Stimulated activated naive CD8-positive, alpha-beta T cell treated with anti-CD3 and anti-CD28 coated beads, Interleukin-15, Interleukin-2, amounts not matched to agents 100 ng/mL and 50 ng/mL, for 24 hours (primary cell): ENCODE data around the gene MX2.
A peak's percentile ranks its signal among the peaks of the same experiment; 100 is the strongest.
"Not testable (repeated sequence)": the region's sequence is repeated elsewhere in the genome, so short reads cannot be mapped to it uniquely, and the experiment has no call there.

Experiments
- H3K27ac Mint-ChIP-seq: one replicate; pipeline ENCODE4 v1.8.0; 2021; ENCODE audit warnings: mild to moderate bottlenecking, mixed read lengths
- H3K27me3 Mint-ChIP-seq: one replicate; pipeline ENCODE4 v1.8.0; 2021; ENCODE audit warnings: mixed read lengths
- H3K36me3 Mint-ChIP-seq: one replicate; pipeline ENCODE4 v1.8.0; 2021; ENCODE audit warnings: low read depth, mixed read lengths
- H3K4me1 Mint-ChIP-seq: one replicate; pipeline ENCODE4 v1.8.0; 2021; ENCODE audit warnings: low read depth, mixed read lengths
- H3K4me3 Mint-ChIP-seq: one replicate; pipeline ENCODE4 v1.8.0; 2021; ENCODE audit warnings: mild to moderate bottlenecking, mixed read lengths
- H3K9me3 Mint-ChIP-seq: one replicate; pipeline ENCODE4 v1.8.0; 2021; ENCODE audit warnings: mixed read lengths

MX2 gene

DNA sequence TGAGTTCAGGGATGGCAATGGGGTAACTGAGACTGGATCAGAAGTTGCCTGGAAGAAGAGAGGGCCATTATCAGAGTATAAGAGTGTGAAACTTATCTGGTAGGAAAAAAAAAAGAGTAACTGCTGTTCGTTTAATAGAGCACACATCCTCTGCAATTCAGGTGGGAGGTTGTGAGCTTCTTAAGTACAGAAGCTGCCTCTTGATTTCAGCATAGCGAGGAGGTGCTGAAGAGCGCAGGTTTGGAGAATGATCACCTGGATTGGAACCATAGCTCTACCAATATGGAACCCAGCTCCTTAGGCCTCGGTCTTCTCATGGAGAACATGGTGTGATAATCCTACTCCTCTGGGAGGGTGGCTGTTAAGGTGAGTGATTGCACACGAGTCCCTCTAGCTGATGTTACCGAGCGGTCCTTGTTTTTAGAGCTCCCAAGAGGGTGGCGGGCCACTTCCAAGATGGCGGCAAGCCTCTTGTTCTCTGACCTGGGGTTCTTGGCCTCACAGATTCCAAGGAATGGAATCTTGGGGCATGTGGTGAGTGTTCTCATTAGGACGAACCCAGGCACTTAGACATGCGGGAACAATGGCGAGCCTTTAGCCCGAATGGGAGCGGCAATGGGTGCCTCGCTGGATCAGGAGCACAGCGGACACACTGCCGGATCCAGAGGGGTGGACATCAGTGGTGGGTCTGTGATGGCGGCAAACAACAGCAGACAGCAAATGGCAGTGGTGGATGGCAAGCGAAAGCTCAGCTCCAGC is 60.9 kb downstream of the MX2 start:
- no peak overlapping the region for H3K4me3 Mint-ChIP-seq
- H3K36me3 Mint-ChIP-seq: no peaks in the 10 kb centered on the region
- no peaks in the 10 kb centered on the region for H3K27me3 Mint-ChIP-seq
- peaks cover 48% of the 10 kb centered on the region for H3K4me1 Mint-ChIP-seq
- H3K27ac Mint-ChIP-seq: no peak overlapping the region
- H3K9me3 Mint-ChIP-seq: peaks cover under 1% of the 10 kb centered on the region

DNA sequence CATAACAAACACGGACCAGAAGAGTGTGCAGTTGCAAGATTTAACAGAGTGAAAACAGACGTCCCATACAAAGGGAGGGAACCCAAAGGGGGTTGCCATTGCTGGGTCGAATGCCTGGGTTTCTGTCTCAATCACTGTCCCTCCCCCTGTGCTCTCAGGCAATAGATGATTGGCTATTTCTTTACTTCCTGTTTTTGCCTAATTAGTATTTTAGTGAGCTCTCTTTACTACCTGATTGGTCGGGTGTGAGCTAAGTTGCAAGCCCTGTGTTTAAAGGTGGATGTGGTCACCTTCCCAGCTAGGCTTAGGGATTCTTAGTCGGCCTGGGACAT is 61.4 kb downstream of the MX2 start:
- H3K36me3 Mint-ChIP-seq, H3K9me3 Mint-ChIP-seq, H3K4me3 Mint-ChIP-seq, H3K27me3 Mint-ChIP-seq: not testable (repeated sequence)
- Mint-ChIP-seq H3K4me1 (peaks cover 54% of the 10 kb centered on the region), H3K27ac (peak overlapping the region; percentile 64)

DNA sequence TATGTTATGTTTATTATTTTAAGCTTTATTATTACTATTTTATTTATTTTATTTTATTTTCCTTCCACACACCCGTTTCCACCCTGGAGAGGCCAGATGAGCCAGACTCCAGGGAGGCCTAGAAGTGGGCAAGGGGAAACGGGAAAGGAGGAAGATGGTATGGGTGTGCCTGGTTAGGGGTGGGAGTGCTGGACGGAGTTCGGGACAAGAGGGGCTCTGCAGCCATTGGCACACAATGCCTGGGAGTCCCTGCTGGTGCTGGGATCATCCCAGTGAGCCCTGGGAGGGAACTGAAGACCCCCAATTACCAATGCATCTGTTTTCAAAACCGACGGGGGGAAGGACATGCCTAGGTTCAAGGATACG is 63.7 kb downstream of the MX2 start:
- Mint-ChIP-seq H3K9me3 (no peaks in the 10 kb centered on the region), H3K27ac (peak overlapping the region; percentile 93), H3K4me3 (peak overlapping the region; percentile 91), H3K27me3 (no peaks in the 10 kb centered on the region), H3K36me3 (peaks cover 15% of the 10 kb centered on the region), H3K4me1 (peaks cover 61% of the 10 kb centered on the region)

DNA sequence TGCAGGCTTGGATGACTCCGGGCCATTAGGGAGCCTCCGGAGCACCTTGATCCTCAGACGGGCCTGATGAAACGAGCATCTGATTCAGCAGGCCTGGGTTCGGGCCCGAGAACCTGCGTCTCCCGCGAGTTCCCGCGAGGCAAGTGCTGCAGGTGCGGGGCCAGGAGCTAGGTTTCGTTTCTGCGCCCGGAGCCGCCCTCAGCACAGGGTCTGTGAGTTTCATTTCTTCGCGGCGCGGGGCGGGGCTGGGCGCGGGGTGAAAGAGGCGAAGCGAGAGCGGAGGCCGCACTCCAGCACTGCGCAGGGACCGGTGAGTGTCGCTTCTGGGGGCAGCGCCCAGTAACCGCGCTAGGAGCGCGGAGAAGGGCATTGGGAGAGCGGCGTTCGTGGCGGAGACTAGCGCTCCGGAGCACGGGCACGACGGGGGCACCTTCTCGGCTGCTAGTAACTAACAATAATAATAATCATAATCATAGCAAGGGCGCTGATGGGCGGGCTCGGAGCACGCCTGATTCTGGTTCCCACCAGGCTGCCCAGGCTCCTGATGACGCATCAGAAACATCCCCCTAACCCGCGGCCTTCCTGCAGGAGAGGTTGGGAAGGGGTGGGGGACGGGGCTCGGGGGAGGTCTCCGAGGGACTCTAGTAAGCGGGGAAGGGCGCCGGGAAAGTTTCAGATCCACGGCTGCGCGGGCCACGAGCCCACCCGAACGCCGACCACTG is 64.3 kb downstream of the MX2 start, which contains the start of gene MX1:
Gene MX1 (plus strand): TSS at position 286 of the 722 bp plus-strand sequence. CDS start 5,832 bp downstream, outside the sequence.
- Mint-ChIP-seq H3K36me3 (peaks cover 19% of the 10 kb centered on the region), H3K4me3 (peak within 1 kb of the TSS; percentile 91), H3K4me1 (peaks cover 57% of the 10 kb centered on the region), H3K27ac (peak within 1 kb of the TSS; percentile 93), H3K27me3 (no peaks in the 10 kb centered on the region), H3K9me3 (no peaks in the 10 kb centered on the region)

DNA sequence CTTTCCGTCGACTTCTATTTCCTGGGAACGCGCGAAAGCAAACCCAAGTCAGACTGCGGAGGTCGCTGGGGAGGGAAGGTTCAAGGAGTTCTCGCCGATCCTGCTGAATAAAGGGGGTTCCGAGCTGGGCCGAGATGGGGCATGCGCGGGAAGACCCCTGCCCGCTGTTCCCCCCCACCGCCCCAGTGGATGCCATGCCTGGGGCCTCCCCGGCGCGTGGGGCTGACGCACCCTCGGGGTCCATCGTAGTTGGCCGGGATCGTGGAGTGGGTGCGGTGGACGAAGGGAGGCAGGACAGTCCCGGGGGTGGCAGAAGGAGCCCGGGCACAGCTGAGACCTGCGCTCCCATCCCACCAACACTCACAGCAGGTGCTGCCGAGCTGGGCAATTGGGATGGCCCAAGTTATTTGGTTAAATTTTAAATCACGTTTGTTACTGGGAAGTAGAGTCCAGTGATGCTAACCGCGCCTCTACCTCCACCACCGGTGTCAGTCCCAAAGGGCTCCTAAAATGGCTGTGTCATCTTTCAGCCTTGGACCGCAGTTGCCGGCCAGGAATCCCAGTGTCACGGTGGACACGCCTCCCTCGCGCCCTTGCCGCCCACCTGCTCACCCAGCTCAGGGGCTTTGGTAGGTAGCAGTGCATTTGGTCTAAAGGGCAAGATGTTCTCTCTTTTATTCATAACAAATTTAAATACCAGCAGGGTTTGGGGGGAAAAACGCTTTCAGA is 65.0 kb downstream of the MX2 start:
- no peaks in the 10 kb centered on the region for H3K9me3 Mint-ChIP-seq
- H3K4me1 Mint-ChIP-seq: peaks cover 59% of the 10 kb centered on the region
- H3K27me3 Mint-ChIP-seq: no peaks in the 10 kb centered on the region
- H3K27ac Mint-ChIP-seq: peak overlapping the region; percentile 68
- peaks cover 24% of the 10 kb centered on the region for H3K36me3 Mint-ChIP-seq
- H3K4me3 Mint-ChIP-seq: peak overlapping the region; percentile 91

DNA sequence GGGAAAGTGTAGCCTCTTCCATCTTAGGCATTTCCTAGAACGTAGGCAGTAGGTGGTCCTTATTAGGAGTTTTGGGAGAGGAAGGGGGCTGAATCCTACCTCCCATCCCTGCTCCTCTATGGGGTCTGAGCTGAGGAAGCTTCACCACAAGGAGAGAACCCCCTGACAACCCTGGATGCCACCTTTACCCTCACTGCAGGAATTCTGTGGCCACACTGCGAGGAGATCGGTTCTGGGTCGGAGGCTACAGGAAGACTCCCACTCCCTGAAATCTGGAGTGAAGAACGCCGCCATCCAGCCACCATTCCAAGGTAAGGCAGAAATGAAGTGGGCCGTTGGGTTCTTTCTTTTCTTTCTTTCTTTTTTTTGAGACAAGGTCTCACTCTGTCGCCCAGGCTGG is 65.7 kb downstream of the MX2 start:
- H3K9me3 Mint-ChIP-seq: no peaks in the 10 kb centered on the region
- peaks cover 54% of the 10 kb centered on the region for H3K4me1 Mint-ChIP-seq
- no peaks in the 10 kb centered on the region for H3K27me3 Mint-ChIP-seq
- peaks cover 31% of the 10 kb centered on the region for H3K36me3 Mint-ChIP-seq
- peak overlapping the region; percentile 68 for H3K27ac Mint-ChIP-seq
- peak overlapping the region; percentile 91 for H3K4me3 Mint-ChIP-seq

DNA sequence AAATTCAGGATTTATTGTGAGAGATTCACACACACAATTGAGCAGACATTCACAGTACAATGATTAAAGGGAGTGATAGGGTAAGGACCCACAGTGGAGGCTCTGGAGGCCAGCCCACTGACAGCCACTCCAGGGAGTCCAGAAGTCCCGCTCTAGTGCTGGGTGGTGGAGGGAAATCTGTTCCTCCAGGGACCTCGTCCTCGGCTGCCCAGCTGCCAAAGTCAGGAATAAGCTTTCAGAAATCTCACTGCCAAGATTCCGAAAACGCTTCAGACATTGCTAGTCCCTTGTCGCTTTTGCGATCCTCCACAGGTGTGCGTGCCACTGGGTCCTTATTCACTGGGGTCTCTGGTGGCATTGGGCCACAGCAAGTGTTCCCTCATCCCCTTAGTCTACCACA is 66.5 kb downstream of the MX2 start:
- Mint-ChIP-seq H3K27ac (peak overlapping the region; percentile 1), H3K27me3 (no peaks in the 10 kb centered on the region), H3K4me3 (peak overlapping the region; percentile 91), H3K36me3 (peaks cover 39% of the 10 kb centered on the region), H3K4me1 (peaks cover 52% of the 10 kb centered on the region), H3K9me3 (no peaks in the 10 kb centered on the region)

DNA sequence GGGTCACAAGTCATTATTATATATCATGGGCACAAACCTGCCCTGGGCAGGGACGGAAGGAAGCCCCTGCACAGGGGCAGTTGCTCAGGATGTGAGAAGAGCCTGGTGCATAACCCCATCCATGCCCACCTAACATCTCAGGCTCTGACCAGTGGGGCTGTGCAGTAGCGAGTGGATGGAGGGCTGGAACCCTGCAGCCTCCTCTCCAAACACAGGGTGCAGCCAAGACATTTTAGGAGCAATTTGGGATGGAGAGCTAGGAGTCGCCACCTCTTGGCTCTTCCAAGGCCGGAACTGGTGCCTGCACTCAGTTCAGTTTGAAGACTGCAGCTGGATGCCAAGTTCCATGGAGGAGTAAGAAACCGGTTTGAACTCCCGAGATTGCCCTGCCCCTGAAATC is 67.0 kb downstream of the MX2 start:
- peaks cover 44% of the 10 kb centered on the region for H3K36me3 Mint-ChIP-seq
- H3K9me3 Mint-ChIP-seq: no peaks in the 10 kb centered on the region
- H3K27ac Mint-ChIP-seq: no peak overlapping the region
- H3K4me3 Mint-ChIP-seq: no peak overlapping the region
- H3K4me1 Mint-ChIP-seq: peaks cover 48% of the 10 kb centered on the region
- no peaks in the 10 kb centered on the region for H3K27me3 Mint-ChIP-seq

DNA sequence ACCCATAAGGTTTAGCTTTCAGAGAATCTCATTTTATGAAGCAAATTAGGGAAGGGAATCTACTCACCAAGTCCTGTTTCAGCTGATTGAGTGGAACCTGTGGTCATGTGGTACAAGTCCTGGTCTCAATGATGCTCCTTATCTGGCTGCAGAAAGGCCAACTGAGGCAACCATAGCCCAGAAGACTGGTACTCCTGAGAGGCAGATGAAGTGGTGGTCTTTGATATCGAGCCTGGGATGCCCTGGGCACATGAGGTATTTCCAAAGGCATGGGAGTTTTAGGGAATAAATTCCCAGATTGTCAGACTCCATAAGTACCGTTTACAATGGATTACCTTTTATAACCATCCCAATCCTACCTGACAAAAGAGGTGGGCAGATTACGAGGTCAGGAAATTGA is 67.5 kb downstream of the MX2 start:
- H3K4me1 Mint-ChIP-seq: peaks cover 48% of the 10 kb centered on the region
- no peak overlapping the region for H3K27ac Mint-ChIP-seq
- peaks cover 48% of the 10 kb centered on the region for H3K36me3 Mint-ChIP-seq
- no peak overlapping the region for H3K4me3 Mint-ChIP-seq
- no peaks in the 10 kb centered on the region for H3K27me3 Mint-ChIP-seq
- H3K9me3 Mint-ChIP-seq: no peaks in the 10 kb centered on the region

DNA sequence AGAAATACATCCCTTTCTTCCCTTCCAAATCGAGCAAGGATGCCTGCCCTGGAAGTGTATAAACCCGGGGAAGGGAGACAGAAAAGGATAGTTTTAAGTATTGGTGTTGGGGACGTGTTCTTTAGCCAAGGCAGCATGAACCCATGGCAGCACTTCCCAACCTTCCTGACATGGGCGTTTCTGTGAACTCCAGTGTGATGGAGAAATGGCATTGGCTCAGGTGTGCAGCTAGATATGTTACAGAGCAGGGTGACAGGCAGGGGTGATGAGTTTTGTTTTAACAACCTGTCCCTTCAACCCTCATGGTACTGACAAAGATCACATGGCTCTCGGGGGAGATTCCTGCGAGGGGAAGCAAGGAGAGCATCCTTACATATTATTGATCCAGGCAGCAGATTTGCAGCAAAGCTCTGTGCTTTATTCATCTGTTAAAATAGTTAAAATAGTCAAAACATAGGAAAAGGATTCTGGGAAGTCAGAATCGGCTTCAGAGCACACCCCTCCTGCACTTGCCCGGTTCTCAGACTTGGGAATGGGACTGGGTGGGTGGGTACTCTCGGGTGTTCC is 68.2 kb downstream of the MX2 start:
- Mint-ChIP-seq H3K27ac (no peak overlapping the region), H3K36me3 (peaks cover 56% of the 10 kb centered on the region), H3K27me3 (no peaks in the 10 kb centered on the region), H3K9me3 (no peaks in the 10 kb centered on the region), H3K4me1 (peaks cover 42% of the 10 kb centered on the region), H3K4me3 (peak overlapping the region; percentile 30)

DNA sequence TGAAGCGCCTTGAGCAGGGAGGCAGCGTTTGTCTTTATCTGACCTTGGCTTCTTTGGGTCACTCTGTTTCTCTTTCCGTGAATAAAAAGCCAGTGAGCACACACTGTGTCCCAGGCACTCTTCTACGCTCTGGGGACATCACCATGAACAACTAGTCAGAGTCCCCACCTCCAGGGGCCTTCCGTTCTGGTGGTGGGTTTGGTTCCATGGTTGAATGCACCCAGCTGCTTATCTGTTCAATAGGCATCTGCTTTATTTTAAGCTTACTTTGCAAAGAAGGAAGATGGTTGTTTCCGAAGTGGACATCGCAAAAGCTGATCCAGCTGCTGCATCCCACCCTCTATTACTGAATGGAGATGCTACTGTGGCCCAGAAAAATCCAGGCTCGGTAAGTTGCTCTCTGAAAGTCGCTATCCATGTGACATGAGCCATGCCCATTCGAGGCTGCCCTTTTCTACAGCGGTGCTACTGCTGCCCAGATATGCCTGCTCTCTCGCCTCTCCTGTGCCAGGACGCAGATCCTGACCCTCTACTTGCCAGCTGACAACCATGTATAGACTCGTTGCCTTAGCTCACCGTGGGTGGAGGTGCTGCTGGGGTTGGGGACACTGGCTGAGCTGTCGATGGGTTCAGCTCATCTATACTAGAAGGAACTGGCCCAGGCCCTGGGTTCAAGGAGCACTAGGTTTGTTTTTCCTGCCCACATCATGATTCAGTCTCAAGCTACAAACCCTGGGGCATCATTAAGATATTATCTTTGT is 70.1 kb downstream of the MX2 start:
- no peaks in the 10 kb centered on the region for H3K27me3 Mint-ChIP-seq
- H3K9me3 Mint-ChIP-seq: no peaks in the 10 kb centered on the region
- H3K27ac Mint-ChIP-seq: no peak overlapping the region
- H3K4me3 Mint-ChIP-seq: no peak overlapping the region
- H3K4me1 Mint-ChIP-seq: peaks cover 35% of the 10 kb centered on the region
- peaks cover 75% of the 10 kb centered on the region for H3K36me3 Mint-ChIP-seq

DNA sequence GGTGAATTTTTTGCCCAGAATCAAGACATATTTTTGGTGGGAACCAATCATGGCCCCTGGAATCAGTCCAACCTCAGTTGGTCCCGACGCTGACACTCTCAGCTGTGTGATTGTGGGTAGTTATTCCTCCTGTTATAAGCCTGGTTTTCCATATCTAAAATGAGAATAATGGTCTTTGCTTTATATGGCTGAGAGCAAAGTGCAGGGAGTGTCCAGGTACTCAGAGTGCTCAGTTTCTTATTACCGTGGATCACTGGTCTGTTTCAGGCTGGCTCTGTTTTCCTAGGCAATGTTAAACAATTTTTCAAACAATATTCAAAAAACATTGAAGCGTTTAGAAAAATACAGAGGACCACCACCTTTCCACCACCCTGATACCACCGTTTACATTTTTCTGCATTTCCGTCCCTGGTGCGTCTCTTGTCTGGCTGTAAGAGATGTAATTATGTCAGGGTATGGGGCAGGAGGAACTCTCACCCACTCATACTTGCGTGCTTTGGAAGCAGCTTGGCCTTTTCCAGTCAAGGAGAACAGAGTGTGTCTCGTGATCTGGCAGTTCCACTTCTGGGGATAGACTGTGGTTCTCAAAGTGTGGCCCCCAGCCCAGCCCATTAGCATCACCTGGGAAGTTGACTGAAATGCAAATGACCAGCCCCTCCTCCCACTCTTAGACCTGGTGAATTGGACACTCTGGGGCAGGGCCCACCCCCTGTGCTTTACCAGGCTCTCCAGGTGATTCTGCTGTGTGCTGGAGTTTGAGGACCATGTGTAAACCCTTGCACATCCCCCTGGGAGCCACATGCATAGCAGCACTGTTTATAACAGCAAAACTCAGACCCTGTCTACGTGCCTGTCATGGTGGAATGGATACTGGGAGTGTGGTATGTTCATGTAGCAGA is 71.0 kb downstream of the MX2 start:
- Mint-ChIP-seq H3K4me3 (no peak overlapping the region), H3K36me3 (peaks cover 79% of the 10 kb centered on the region), H3K27ac (no peak overlapping the region), H3K9me3 (no peaks in the 10 kb centered on the region), H3K27me3 (no peaks in the 10 kb centered on the region), H3K4me1 (peaks cover 27% of the 10 kb centered on the region)

DNA sequence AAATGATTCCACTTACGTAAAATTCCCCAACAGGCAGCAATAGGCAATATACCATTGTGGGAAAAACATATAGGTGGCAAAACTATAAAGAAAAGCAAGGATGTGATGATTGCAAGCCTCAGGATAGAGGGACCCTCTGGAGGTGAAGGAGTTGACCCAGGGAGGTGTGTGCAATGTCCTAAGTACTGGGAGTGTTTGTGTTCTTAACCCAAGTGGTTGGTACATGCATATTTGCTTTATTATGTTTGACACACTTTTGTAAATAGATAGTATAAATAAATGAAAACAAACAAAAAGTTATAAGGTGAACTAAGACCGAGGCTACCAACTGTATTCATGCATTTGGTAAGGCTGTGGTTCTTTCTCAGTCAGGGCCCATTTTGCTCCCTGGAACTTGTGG is 71.7 kb downstream of the MX2 start:
- H3K27ac Mint-ChIP-seq: no peak overlapping the region
- H3K4me3 Mint-ChIP-seq: no peak overlapping the region
- no peaks in the 10 kb centered on the region for H3K27me3 Mint-ChIP-seq
- peaks cover 78% of the 10 kb centered on the region for H3K36me3 Mint-ChIP-seq
- no peaks in the 10 kb centered on the region for H3K9me3 Mint-ChIP-seq
- H3K4me1 Mint-ChIP-seq: peaks cover 19% of the 10 kb centered on the region

DNA sequence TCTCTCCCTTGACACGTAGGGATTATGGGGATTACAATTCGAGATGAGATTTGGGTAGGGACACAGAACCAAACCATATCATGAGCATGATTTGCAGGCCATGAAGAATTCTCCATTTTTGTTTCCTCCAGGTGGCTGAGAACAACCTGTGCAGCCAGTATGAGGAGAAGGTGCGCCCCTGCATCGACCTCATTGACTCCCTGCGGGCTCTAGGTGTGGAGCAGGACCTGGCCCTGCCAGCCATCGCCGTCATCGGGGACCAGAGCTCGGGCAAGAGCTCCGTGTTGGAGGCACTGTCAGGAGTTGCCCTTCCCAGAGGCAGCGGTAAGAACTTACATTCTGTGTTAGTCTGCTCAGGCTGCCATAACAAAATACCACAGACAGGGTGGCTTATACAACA is 73.9 kb downstream of the MX2 start:
- Mint-ChIP-seq H3K36me3 (peaks cover 75% of the 10 kb centered on the region), H3K27ac (no peak overlapping the region), H3K4me3 (no peak overlapping the region), H3K27me3 (no peaks in the 10 kb centered on the region), H3K9me3 (no peaks in the 10 kb centered on the region), H3K4me1 (peaks cover 8% of the 10 kb centered on the region)
